ENCODE data around the gene WNT9A. TPM values are rescaled to one million over a fixed set of nuclear protein-coding genes. Genes with fewer than 3 reads are reported as not detected.
A peak's percentile ranks its signal among the peaks of the same experiment; 100 is the strongest.

Gene WNT9A
- total and polyA plus RNA-seq, 9 of the 15 experiments (the other 6 are each of a cell fraction or from before 2014, with no cell fraction given) = 0.04 to 0.17 (median 0.10) TPM; not detected in 4

GRCh38 chr1:227928811-227929375 is 18.8 kb downstream of the WNT9A start:
- no peaks in the 10 kb centered on the region for H3K9me1 ChIP-seq (ENCODE audit: control insufficient read depth, insufficient read depth, low read length)
- no peaks in the 10 kb centered on the region for H3K36me3 ChIP-seq (ENCODE audit: control insufficient read depth, insufficient read depth, low read length)
- no TSS peak for BruUV-seq (replicated peaks)
- H4K20me1 ChIP-seq (replicated peaks; ENCODE audit: control insufficient read depth, insufficient read depth, low read length) = no peaks in the 10 kb centered on the region
- FAIRE-seq (no peak), DNase-seq (ENCODE audit: extremely low read depth in 1 of 4, low spot score in 3 of 4) (no peak), ATAC-seq (no peak)
- no peak overlapping the region for H3K4me3 ChIP-seq
- H3K27ac ChIP-seq (ENCODE audit: extremely low read depth, low read depth, low read length) = no peak overlapping the region
- peaks cover 0 to 35% of the 10 kb centered on the region in 2 experiments; a peak in 2 of 5 replicates for H3K4me1 ChIP-seq (replicated peaks in 1 of 2; ENCODE audit: control insufficient read depth in 2 of 2, insufficient read depth in 2 of 2, low read length in 2 of 2)
- H3K79me2 ChIP-seq (ENCODE audit: control insufficient read depth, insufficient read depth, low read length) = no peaks in the 10 kb centered on the region
- intact Hi-C loops (cut with micrococcal nuclease) (no loop called here), in situ Hi-C loops (cut with MboI) (no loop called here)
- peaks cover 35 to 66% of the 10 kb centered on the region in 2 experiments for H3K27me3 ChIP-seq (ENCODE audit: control insufficient read depth in 2 of 2, insufficient read depth in 2 of 2, low read length in 2 of 2)
- ChIA-PET POLR2A (interaction anchor here (0.6 to 1.7 kb wide), 2 partner anchors 13 to 15 kb away, joined by 3 to 4 read pairs; no protein-coding TSS in a partner anchor), CTCF (ENCODE audit: low intra/inter-chr PET ratio) (no interaction called here)
- H3K4me2 ChIP-seq (ENCODE audit: insufficient read depth, low read length) = no peak overlapping the region
- no peak overlapping the region for H3K9ac ChIP-seq (ENCODE audit: insufficient read depth in 1 of 2, low read depth in 2 of 2, low read length in 2 of 2)
- peak; percentile 32; the same call in 1 of the 2 replicates for TF ChIP-seq BHLHE40 (IDR thresholded peaks at IDR 0.05; ENCODE audit: low read length)
- TF ChIP-seq ZNF263 (CRISPR knock-in tag; IDR thresholded peaks at IDR 0.05; ENCODE audit: borderline replicate concordance) = no peak
- no peak overlapping the region for H2AFZ ChIP-seq (ENCODE audit: low read depth, low read length)
- no peaks in the 10 kb centered on the region for H3K9me3 ChIP-seq (replicated peaks; ENCODE audit: control insufficient read depth, insufficient read depth, low read depth, low read length)
- WGBS (ENCODE audit: insufficient coverage, low coverage, missing lambda C conversion rate) = 2% methylated on average over 12 of the region's 12 CpGs

- BruUV-seq (replicated peaks) = no TSS peak
- TF ChIP-seq CGGBP1 (CRISPR knock-in tag; IDR thresholded peaks at IDR 0.05) (no peak), ZNF263 (CRISPR knock-in tag; IDR thresholded peaks at IDR 0.05; ENCODE audit: borderline replicate concordance) (peak; percentile 73; the same call in 1 of the 2 replicates), NONO (IDR thresholded peaks at IDR 0.05; ENCODE audit: low read depth in 2 of 2, low read length in 1 of 2) (no peak)
- ATAC-seq = no peak
- ChIA-PET POLR2A (interaction anchor here (0.6 to 1.7 kb wide), 2 partner anchors 14 kb away, joined by 3 to 4 read pairs; no protein-coding TSS in a partner anchor), CTCF (ENCODE audit: low intra/inter-chr PET ratio) (no interaction called here)
- no peak overlapping the region for H3K4me3 ChIP-seq
- no peak overlapping the region for H2AFZ ChIP-seq (ENCODE audit: low read depth, low read length)
- DNase-seq (ENCODE audit: extremely low read depth in 1 of 4, low spot score in 3 of 4) = no peak
- WGBS (ENCODE audit: insufficient coverage, low coverage, missing lambda C conversion rate) = 1% methylated on average over 11 of the region's 11 CpGs
- in situ Hi-C loops (cut with MboI) (no loop called here), intact Hi-C loops (cut with micrococcal nuclease) (no loop called here)
- H3K9me1 ChIP-seq (ENCODE audit: control insufficient read depth, insufficient read depth, low read length) = no peaks in the 10 kb centered on the region
- H3K4me1 ChIP-seq (replicated peaks in 1 of 2; ENCODE audit: control insufficient read depth in 2 of 2, insufficient read depth in 2 of 2, low read length in 2 of 2) = peaks cover 0 to 39% of the 10 kb centered on the region in 2 experiments; a peak in 2 of 5 replicates
- H3K27ac ChIP-seq (ENCODE audit: extremely low read depth, low read depth, low read length) = no peak overlapping the region
- no peak overlapping the region for H3K4me2 ChIP-seq (ENCODE audit: insufficient read depth, low read length)
- peaks cover 35 to 67% of the 10 kb centered on the region in 2 experiments for H3K27me3 ChIP-seq (ENCODE audit: control insufficient read depth in 2 of 2, insufficient read depth in 2 of 2, low read length in 2 of 2)
- no peak for FAIRE-seq
- no peaks in the 10 kb centered on the region for H3K36me3 ChIP-seq (ENCODE audit: control insufficient read depth, insufficient read depth, low read length)
- H3K79me2 ChIP-seq (ENCODE audit: control insufficient read depth, insufficient read depth, low read length) = no peaks in the 10 kb centered on the region
- H4K20me1 ChIP-seq (replicated peaks; ENCODE audit: control insufficient read depth, insufficient read depth, low read length) = 0 out of 2 replicates have a peak, but pooled peaks cover 3% of the 10 kb centered on the region
- H3K9ac ChIP-seq (ENCODE audit: insufficient read depth in 1 of 2, low read depth in 2 of 2, low read length in 2 of 2) = no peak overlapping the region; a peak in 1 of 4 replicates
- H3K9me3 ChIP-seq (replicated peaks; ENCODE audit: control insufficient read depth, insufficient read depth, low read depth, low read length) = no peaks in the 10 kb centered on the region
Measured at GRCh38 chr1:227927971-227928741, 19.6 kb downstream of the WNT9A start.
